WTC11 (cell line): ENCODE data around the gene EIF3A. TPM values are rescaled to one million over a fixed set of nuclear protein-coding genes. Genes with fewer than 3 reads are reported as not detected.

Experiments used
- ATAC-seq: fragments of 200-7000 bp; cut with Tn5 transposase; 2 replicates; pipeline ENCODE4 v1.10.0; 2021; ENCODE audit warnings: mild to moderate bottlenecking, moderate library complexity
- CTCF ChIA-PET: fragments of 300-600 bp; sonication (Branson Sonifier 250); formaldehyde crosslinking; loops from one replicate; lab custom pipeline; 2021; ENCODE audit warnings: antibody characterized with exemption; lab: Charles Lee
- POLR2A ChIA-PET: fragments of 350-600 bp; sonication (Branson Sonifier 250); formaldehyde crosslinking; loops from one replicate; lab custom pipeline; 2021; ENCODE audit warnings: antibody characterized with exemption; lab: Charles Lee
- DNase-seq: peaks from one replicate; pipeline ENCODE4 v3.0.0; 2021; ENCODE audit warnings: low spot score
- H3K27ac Mint-ChIP-seq: 2 replicates; pipeline ENCODE4 v1.8.0; 2021; ENCODE audit warnings: mixed read lengths
- H3K27me3 Mint-ChIP-seq: 2 replicates; pipeline ENCODE4 v1.8.0; 2021; ENCODE audit warnings: low read depth, mild to moderate bottlenecking, moderate library complexity, mixed read lengths
- H3K36me3 Mint-ChIP-seq: 2 replicates; pipeline ENCODE4 v1.8.0; 2021; ENCODE audit warnings: mixed read lengths
- H3K4me1 Mint-ChIP-seq: 2 replicates; pipeline ENCODE4 v1.8.0; 2022; ENCODE audit warnings: mixed read lengths
- H3K4me3 Mint-ChIP-seq: 2 replicates; pipeline ENCODE4 v1.8.0; 2021; ENCODE audit warnings: mild to moderate bottlenecking, moderate library complexity, mixed read lengths
- H3K9me3 Mint-ChIP-seq: 2 replicates; pipeline ENCODE4 v1.8.0; 2021; ENCODE audit warnings: mixed read lengths
- AFF4 ChIP-seq: sonication (generic); formaldehyde crosslinking; IDR thresholded peaks from 2 replicates; pipeline ENCODE4 v1.8.1; 2023; ENCODE audit warnings: mild to moderate bottlenecking, missing genetic modification reagents, borderline replicate concordance
- ATF6 ChIP-seq: sonication (generic); formaldehyde crosslinking; IDR thresholded peaks from 2 replicates; pipeline ENCODE4 v1.8.1; 2023; ENCODE audit warnings: mild to moderate bottlenecking, missing genetic modification reagents
- E2F5 ChIP-seq: sonication (generic); formaldehyde crosslinking; IDR thresholded peaks from 2 replicates; pipeline ENCODE4 v1.8.1; 2022; ENCODE audit warnings: mild to moderate bottlenecking, moderate library complexity, missing genetic modification reagents
- GABPB1 ChIP-seq: sonication (generic); formaldehyde crosslinking; IDR thresholded peaks from 2 replicates; pipeline ENCODE4 v1.8.1; 2023; ENCODE audit warnings: mild to moderate bottlenecking, missing genetic modification reagents
- NFATC4 ChIP-seq: fragments of 250-450 bp; sonication (Bioruptor Pico); IDR thresholded peaks from 2 replicates; pipeline ENCODE4 v1.9.0; 2021; ENCODE audit warnings: mild to moderate bottlenecking
- NFYB ChIP-seq: sonication (generic); formaldehyde crosslinking; conservative IDR thresholded peaks from 2 replicates; pipeline ENCODE4 v1.8.0; 2022; ENCODE audit warnings: low read depth, missing genetic modification reagents
- NR3C1 ChIP-seq: sonication (generic); formaldehyde crosslinking; conservative IDR thresholded peaks from 2 replicates; pipeline ENCODE4 v1.8.1; 2023; ENCODE audit warnings: low read depth, mild to moderate bottlenecking, missing genetic modification reagents
- PRRX2 ChIP-seq: fragments of 250-450 bp; sonication (Bioruptor Pico); IDR thresholded peaks from 2 replicates; pipeline ENCODE4 v1.8.0; 2021; ENCODE audit warnings: mild to moderate bottlenecking
- SMAD3 ChIP-seq: sonication (generic); formaldehyde crosslinking; IDR thresholded peaks from 2 replicates; pipeline ENCODE4 v1.8.0; 2022; ENCODE audit warnings: missing genetic modification reagents, mild to moderate bottlenecking, borderline replicate concordance
- TP53 ChIP-seq: sonication (generic); formaldehyde crosslinking; IDR thresholded peaks from 2 replicates; pipeline ENCODE4 v1.8.1; 2023; ENCODE audit warnings: mild to moderate bottlenecking, missing genetic modification reagents
- ZNF281 ChIP-seq: sonication (generic); formaldehyde crosslinking; IDR thresholded peaks from 2 replicates; pipeline ENCODE4 v1.8.0; 2023; ENCODE audit warnings: mild to moderate bottlenecking, missing genetic modification reagents
- ZNF396 ChIP-seq: fragments of 250-450 bp; sonication (Bioruptor Pico); IDR thresholded peaks from 2 replicates; pipeline ENCODE4 v1.8.0; 2021; ENCODE audit warnings: mild to moderate bottlenecking, moderate library complexity, borderline replicate concordance
- ZNF423 ChIP-seq: fragments of 250-450 bp; sonication (Bioruptor Pico); IDR thresholded peaks from 2 replicates; pipeline ENCODE4 v2.1.2; 2022; ENCODE audit warnings: mild to moderate bottlenecking, moderate library complexity
- total RNA-seq: library from RNA; stranded (reverse); gene quantifications from 3 replicates; pipeline ENCODE4 v1.2.3, GENCODE V29; 2021

Gene EIF3A
- total RNA-seq, 1 experiment from 2014 or later = 213 TPM

GRCh38 chr10:119103241-119103902 is 22.8 kb upstream of the EIF3A start (continued):
- TF ChIP-seq AFF4 (CRISPR knock-in tag) (no peak), ZNF396 (CRISPR knock-in tag) (no peak)

- no peaks in the 10 kb centered on the region for H3K36me3 Mint-ChIP-seq
- peaks cover 6% of the 10 kb centered on the region for H3K4me1 Mint-ChIP-seq
- ChIA-PET POLR2A (interaction anchor here (1.1 kb wide), 1 partner anchor 72 kb away, joined by 3 read pairs; no protein-coding TSS in a partner anchor), CTCF (no interaction called here)
- H3K27ac Mint-ChIP-seq = no peak overlapping the region
- H3K27me3 Mint-ChIP-seq = peaks cover 3% of the 10 kb centered on the region; the same call in 1 of the 2 replicates
- no peak for DNase-seq
- no peaks in the 10 kb centered on the region for H3K9me3 Mint-ChIP-seq
- TF ChIP-seq PRRX2 (CRISPR knock-in tag) (no peak), ZNF281 (CRISPR knock-in tag) (no peak), GABPB1 (CRISPR knock-in tag) (no peak), ZNF423 (CRISPR knock-in tag) (no peak), E2F5 (CRISPR knock-in tag) (no peak), TP53 (CRISPR knock-in tag) (no peak), NR3C1 (CRISPR knock-in tag) (no peak), NFYB (CRISPR knock-in tag) (no peak), SMAD3 (CRISPR knock-in tag) (no peak), NFATC4 (CRISPR knock-in tag) (no peak), ATF6 (CRISPR knock-in tag) (no peak)
- no peak overlapping the region for H3K4me3 Mint-ChIP-seq
- no peak for ATAC-seq
Measured at GRCh38 chr10:119101366-119102098, 20.9 kb upstream of the EIF3A start.
